ENCODE measurements around the gene PXYLP1.

- TF ChIP-seq, protein P1, sequence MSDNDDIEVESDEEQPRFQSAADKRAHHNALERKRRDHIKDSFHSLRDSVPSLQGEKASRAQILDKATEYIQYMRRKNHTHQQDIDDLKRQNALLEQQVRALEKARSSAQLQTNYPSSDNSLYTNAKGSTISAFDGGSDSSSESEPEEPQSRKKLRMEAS (IDR thresholded peaks at IDR 0.05), result no peak
- TF ChIP-seq NFIC (IDR thresholded peaks at IDR 0.05) (no peak), TAF1 (IDR thresholded peaks at IDR 0.05; ENCODE audit: low read depth) (no peak), CREB1 (IDR thresholded peaks at IDR 0.05; ENCODE audit: low read depth) (no peak), EP300 (IDR thresholded peaks at IDR 0.05; ENCODE audit: borderline replicate concordance) (no peak), TEAD4 (IDR thresholded peaks at IDR 0.05) (no peak), RAD21 (IDR thresholded peaks at IDR 0.05; ENCODE audit: low read depth) (no peak)
Measured at GRCh38 chr3:141335531-141336061, 104.0 kb downstream of the PXYLP1 start.
